Mesodermal cell (in vitro differentiated cells): ENCODE results near the gene ZNF747.
A peak's percentile ranks its signal among the peaks of the same experiment; 100 is the strongest.

ENCODE experiments used
- H3K27ac ChIP-seq: 2 replicates; pipeline ENCODE4 v1.7.0; 2013; ENCODE audit warnings: mild to moderate bottlenecking, low read depth, low read length, moderate library complexity; ENCODE audit not compliant: severe bottlenecking
- H3K36me3 ChIP-seq: 2 replicates; pipeline ENCODE4 v1.7.1; 2013; ENCODE audit warnings: mild to moderate bottlenecking, low read length, moderate library complexity; ENCODE audit not compliant: control insufficient read depth, insufficient read depth
- H3K4me1 ChIP-seq: one replicate; pipeline ENCODE4 v1.7.1; 2013; ENCODE audit warnings: mild to moderate bottlenecking, low read length; ENCODE audit not compliant: insufficient read depth, control insufficient read depth, poor library complexity, severe bottlenecking
- H3K4me3 ChIP-seq: 2 replicates; pipeline ENCODE4 v1.7.0; 2013; ENCODE audit warnings: low read length, control low read depth, mild to moderate bottlenecking; ENCODE audit not compliant: insufficient read depth, poor library complexity, severe bottlenecking; ENCODE audit errors: extremely low read depth
- H3K9me3 ChIP-seq: 2 replicates; pipeline ENCODE4 v1.7.1; 2013; ENCODE audit warnings: mild to moderate bottlenecking, low read length, moderate library complexity; ENCODE audit not compliant: control insufficient read depth
- WGBS, 2 experiments: methylation state at CpG; one replicate each; pipeline ENCODE4 v1.1.5; 2013; ENCODE audit warnings: missing lambda C conversion rate in 2 of 2; ENCODE audit not compliant: insufficient coverage in 2 of 2; 5-methylcytosine and 5-hydroxymethylcytosine counted together

The ZNF747 gene

GRCh38 chr16:30567160-30567990 is 32.7 kb upstream of the ZNF747 start:
- no peak overlapping the region for H3K4me3 ChIP-seq
- H3K36me3 ChIP-seq = no peaks in the 10 kb centered on the region
- peak overlapping the region; percentile 29 for H3K27ac ChIP-seq
- 89 to 98% methylated on average over 5 of the region's 14 CpGs for WGBS, 2 experiments
- peaks cover 11% of the 10 kb centered on the region for H3K4me1 ChIP-seq
- H3K9me3 ChIP-seq = no peaks in the 10 kb centered on the region

GRCh38 chr16:30566531-30566930 is 31.9 kb upstream of the ZNF747 start:
- no peaks in the 10 kb centered on the region for H3K36me3 ChIP-seq
- H3K27ac ChIP-seq = no peak overlapping the region
- no peaks in the 10 kb centered on the region for H3K9me3 ChIP-seq
- no CpG with 5 or more reads among the region's 4 CpGs for WGBS, 2 experiments
- peaks cover 11% of the 10 kb centered on the region for H3K4me1 ChIP-seq
- no peak overlapping the region for H3K4me3 ChIP-seq

GRCh38 chr16:30565984-30566383 is 31.3 kb upstream of the ZNF747 start:
- peaks cover 11% of the 10 kb centered on the region for H3K4me1 ChIP-seq
- WGBS, 2 experiments = 83 to 84% methylated on average over 6 to 8 of the region's 8 CpGs
- H3K4me3 ChIP-seq = no peak overlapping the region
- H3K9me3 ChIP-seq = no peaks in the 10 kb centered on the region
- H3K36me3 ChIP-seq = no peaks in the 10 kb centered on the region
- no peak overlapping the region for H3K27ac ChIP-seq

- Histone ChIP-seq H3K4me3 (no peak overlapping the region), H3K36me3 (no peaks in the 10 kb centered on the region), H3K9me3 (no peaks in the 10 kb centered on the region), H3K4me1 (peaks cover 7% of the 10 kb centered on the region), H3K27ac (no peak overlapping the region)
- WGBS, 2 experiments = 66 to 87% methylated on average over 2 to 4 of the region's 7 CpGs
Measured at GRCh38 chr16:30565526-30565925, 30.9 kb upstream of the ZNF747 start.

GRCh38 chr16:30562021-30562420 is 27.4 kb upstream of the ZNF747 start:
- Histone ChIP-seq H3K27ac (no peak overlapping the region), H3K4me1 (no peaks in the 10 kb centered on the region), H3K9me3 (peaks cover 3% of the 10 kb centered on the region), H3K4me3 (no peak overlapping the region), H3K36me3 (no peaks in the 10 kb centered on the region)
- 95 to 98% methylated on average over 8 to 14 of the region's 14 CpGs for WGBS, 2 experiments

GRCh38 chr16:30561089-30561816 is 26.6 kb upstream of the ZNF747 start:
- H3K9me3 ChIP-seq = peaks cover 3% of the 10 kb centered on the region
- H3K36me3 ChIP-seq = peaks cover 4% of the 10 kb centered on the region
- no peak overlapping the region for H3K27ac ChIP-seq
- H3K4me1 ChIP-seq = no peaks in the 10 kb centered on the region
- 95% methylated on average over 22 to 42 of the region's 46 CpGs for WGBS, 2 experiments
- H3K4me3 ChIP-seq = no peak overlapping the region

- WGBS, 2 experiments = 92 to 100% methylated on average over 3 to 5 of the region's 6 CpGs
- H3K27ac ChIP-seq = no peak overlapping the region
- H3K4me3 ChIP-seq = no peak overlapping the region
Measured at GRCh38 chr16:30559690-30560089, 25.0 kb upstream of the ZNF747 start.

GRCh38 chr16:30558789-30559377 is 24.2 kb upstream of the ZNF747 start:
- Histone ChIP-seq H3K4me3 (no peak overlapping the region), H3K9me3 (peaks cover 3% of the 10 kb centered on the region), H3K27ac (peak overlapping the region; percentile 95), H3K36me3 (peaks cover 28% of the 10 kb centered on the region), H3K4me1 (peaks cover 6% of the 10 kb centered on the region)
- WGBS, 2 experiments = 95 to 96% methylated on average over 14 to 20 of the region's 21 CpGs

More at GRCh38 chr16:30559690-30560089, 25.0 kb upstream of the ZNF747 start:
- Histone ChIP-seq H3K4me1 (peaks cover 4% of the 10 kb centered on the region), H3K36me3 (peaks cover 20% of the 10 kb centered on the region), H3K9me3 (peaks cover 3% of the 10 kb centered on the region)

GRCh38 chr16:30557957-30558788 is 23.5 kb upstream of the ZNF747 start, which contains the start of gene ZNF764:
Gene ZNF764 (minus strand): TSS chr16:30558374. CDS start chr16:30558182, 192 bp downstream.
- 1% methylated on average over 61 to 69 of the region's 74 CpGs for WGBS, 2 experiments
- H3K9me3 ChIP-seq = peaks cover 3% of the 10 kb centered on the region
- H3K36me3 ChIP-seq = peaks cover 34% of the 10 kb centered on the region
- peak within 1 kb of the TSS; percentile 68 for H3K4me3 ChIP-seq
- peak within 1 kb of the TSS; percentile 95 for H3K27ac ChIP-seq
- peaks cover 10% of the 10 kb centered on the region for H3K4me1 ChIP-seq

GRCh38 chr16:30557707-30557956 is 23.0 kb upstream of the ZNF747 start:
- 5% methylated on average over 11 to 16 of the region's 17 CpGs for WGBS, 2 experiments
- Histone ChIP-seq H3K27ac (peak overlapping the region; percentile 95), H3K9me3 (peaks cover 3% of the 10 kb centered on the region), H3K4me3 (peak overlapping the region; percentile 68), H3K36me3 (peaks cover 39% of the 10 kb centered on the region), H3K4me1 (peaks cover 11% of the 10 kb centered on the region)
